HepG2 (cell line): Measurements from ENCODE around the gene MAN1A1. TPM values are rescaled to one million over a fixed set of nuclear protein-coding genes. Genes with fewer than 3 reads are reported as not detected.

Experiments
- ARNT ChIP-seq: fragments of 450-650 bp; IDR thresholded peaks from 2 replicates; pipeline ENCODE4 v1.6.1; 2017
- ASH2L ChIP-seq: fragments of 300-600, 200-600 bp; sonication (generic); IDR thresholded peaks from 2 replicates; pipeline ENCODE4 v1.7.0; 2017; ENCODE audit warnings: low read depth, mild to moderate bottlenecking, moderate library complexity, mixed read lengths, low read length; ENCODE audit not compliant: insufficient read length
- ISX ChIP-seq: sonication (generic); formaldehyde crosslinking; conservative IDR thresholded peaks from 2 replicates; pipeline ENCODE4 v1.5.0; 2020; ENCODE audit warnings: missing genetic modification reagents
- KAT2B ChIP-seq: fragments of 150-350 bp; IDR thresholded peaks from 2 replicates; pipeline ENCODE4 v1.6.1; 2014; ENCODE audit warnings: low read depth, low read length, borderline replicate concordance
- KLF16 ChIP-seq, 2 experiments: sonication (generic) in 1 of 2; formaldehyde crosslinking in 1 of 2; IDR thresholded peaks; 2 replicates each; pipeline versions ENCODE4 v1.6.1 to v1.8.0; 2016 to 2023; ENCODE audit warnings: missing genetic modification reagents in 2 of 2, missing compliant biosample characterization in 1 of 2
- MED1 ChIP-seq: sonication (generic); formaldehyde crosslinking; IDR thresholded peaks from 2 replicates; pipeline ENCODE4 v1.4.0; 2020; ENCODE audit warnings: missing genetic modification reagents
- MEIS1 ChIP-seq: sonication (generic); formaldehyde crosslinking; IDR thresholded peaks from 2 replicates; pipeline ENCODE4 v1.9.0; 2021; ENCODE audit warnings: mild to moderate bottlenecking, missing genetic modification reagents, moderate library complexity, borderline replicate concordance
- NR3C1 ChIP-seq: sonication (generic); formaldehyde crosslinking; IDR thresholded peaks from 2 replicates; pipeline ENCODE4 v1.4.0; 2020; ENCODE audit warnings: missing genetic modification reagents
- TERF1 ChIP-seq: sonication (generic); formaldehyde crosslinking; IDR thresholded peaks from 2 replicates; pipeline ENCODE4 v1.8.0; 2022; ENCODE audit warnings: mild to moderate bottlenecking, missing genetic modification reagents, moderate library complexity
- XRCC5 ChIP-seq: fragments of 200-400 bp; formaldehyde crosslinking; optimal IDR thresholded peaks from 2 replicates; pipeline ENCODE3; 2017; ENCODE audit warnings: mild to moderate bottlenecking, low read length
- ZBTB7A ChIP-seq: sonication (generic); formaldehyde crosslinking; IDR thresholded peaks from 2 replicates; pipeline ENCODE4 v1.8.0; 2022; ENCODE audit warnings: mild to moderate bottlenecking, missing genetic modification reagents
- ZMYM4 ChIP-seq: sonication (generic); formaldehyde crosslinking; IDR thresholded peaks from 2 replicates; pipeline ENCODE4 v1.8.1; 2023; ENCODE audit warnings: mild to moderate bottlenecking, missing genetic modification reagents
- ZNF24 ChIP-seq: fragments of 450-650 bp; IDR thresholded peaks from 2 replicates; pipeline ENCODE4 v1.6.1; 2017; ENCODE audit warnings: antibody characterized with exemption, mild to moderate bottlenecking
- ZNF407 ChIP-seq: sonication (generic); formaldehyde crosslinking; IDR thresholded peaks from one replicate; pipeline ENCODE4 v1.5.1; 2020; ENCODE audit warnings: mild to moderate bottlenecking, missing genetic modification reagents; ENCODE audit errors: not compliant biosample characterization
- ZNF451 ChIP-seq: sonication (generic); formaldehyde crosslinking; IDR thresholded peaks from 2 replicates; pipeline ENCODE4 v1.5.0; 2020; ENCODE audit warnings: mild to moderate bottlenecking, missing genetic modification reagents
- ZNF746 ChIP-seq: sonication (generic); formaldehyde crosslinking; IDR thresholded peaks from 2 replicates; pipeline ENCODE4 v1.8.0; 2022; ENCODE audit warnings: mild to moderate bottlenecking, missing genetic modification reagents
- polyA plus RNA-seq, 8 experiments: library from polyadenylated mRNA; depleted of rRNA in 3 of 8; stranded (reverse) in 7 of 8; unstranded in 1 of 8; fragments of >200 nt; fragmentation: Illumina TruSeq in 4 of 8; extraction: Trizol in 4 of 8; gene quantifications; 2 replicates each; pipeline versions ENCODE4 v1.2.1 to v1.2.3, GENCODE V29; 2011 to 2016; ENCODE audit warnings: low read depth in 4 of 8, missing spikeins in 1 of 8, mixed read lengths in 1 of 8; ENCODE audit not compliant: insufficient read depth in 1 of 8
- total RNA-seq, 5 experiments: library from RNA; depleted of rRNA; stranded (reverse); fragments of >200 nt; fragmentation: Illumina TruSeq; extraction: Trizol; gene quantifications; 2 replicates each; pipeline ENCODE4 v1.2.3, GENCODE V29; 2016; ENCODE audit warnings: low read depth in 1 of 5
- TF ChIP-seq, protein P1 (sequence below): sonication (generic); formaldehyde crosslinking; conservative IDR thresholded peaks from 2 replicates; pipeline ENCODE4 v1.4.0; 2020; ENCODE audit warnings: missing genetic modification reagents
- TF ChIP-seq, protein P2 (sequence below): sonication (generic); formaldehyde crosslinking; IDR thresholded peaks from 2 replicates; pipeline ENCODE4 v1.4.0; 2020; ENCODE audit warnings: low read depth, mild to moderate bottlenecking, missing genetic modification reagents

Gene MAN1A1
- total and polyA plus RNA-seq, 2 of the 13 experiments (the other 11 are each of a cell fraction or from before 2014, with no cell fraction given): 156 to 236 TPM

DNA sequence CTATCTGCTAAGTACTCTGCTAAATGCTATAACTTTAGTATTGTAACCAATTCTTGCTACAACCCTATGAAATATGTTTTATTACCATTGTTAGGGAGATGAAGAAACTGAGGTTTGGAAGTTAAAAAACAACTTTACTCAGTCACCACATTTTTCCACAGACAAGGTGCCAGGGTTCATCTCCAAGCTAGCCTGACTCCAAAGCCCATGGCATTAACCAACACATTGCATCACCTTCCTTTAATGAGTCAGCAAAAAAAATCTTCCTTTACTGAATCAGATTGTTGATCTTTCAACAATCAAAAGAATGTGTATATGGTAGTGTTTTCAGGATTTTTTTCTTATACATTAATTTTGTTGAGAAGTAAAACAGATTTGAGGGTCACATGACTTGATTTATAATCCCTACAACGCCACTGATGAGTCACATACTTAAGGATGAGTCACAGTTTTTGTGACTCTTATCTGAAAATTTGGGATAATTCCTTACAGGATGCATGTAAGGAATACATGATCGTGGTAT, 41.5 kb downstream of the MAN1A1 start (continued):
- TF ChIP-seq ARNT (no peak), ZMYM4 (CRISPR knock-in tag) (peak; percentile 68; the same call in 1 of the 2 replicates), ISX (CRISPR knock-in tag) (no peak), NR3C1 (CRISPR knock-in tag) (no peak), KLF16 (CRISPR knock-in tag; IDR thresholded peaks at IDR 0.05) (peak in 1 of 2 experiments; percentile 80; a peak in 1 of 4 replicates), ZNF746 (no peak), ZNF407 (no peak), ZNF451 (no peak), ZNF24 (0 out of 2 replicates have a peak, but pooled peaks have one; percentile 29), KAT2B (no peak), ASH2L (peak; percentile 57), MED1 (peak; percentile 82), XRCC5 (no peak), TERF1 (CRISPR knock-in tag) (no peak), ZBTB7A (CRISPR knock-in tag) (no peak), MEIS1 (no peak)
- TF ChIP-seq, protein P1, sequence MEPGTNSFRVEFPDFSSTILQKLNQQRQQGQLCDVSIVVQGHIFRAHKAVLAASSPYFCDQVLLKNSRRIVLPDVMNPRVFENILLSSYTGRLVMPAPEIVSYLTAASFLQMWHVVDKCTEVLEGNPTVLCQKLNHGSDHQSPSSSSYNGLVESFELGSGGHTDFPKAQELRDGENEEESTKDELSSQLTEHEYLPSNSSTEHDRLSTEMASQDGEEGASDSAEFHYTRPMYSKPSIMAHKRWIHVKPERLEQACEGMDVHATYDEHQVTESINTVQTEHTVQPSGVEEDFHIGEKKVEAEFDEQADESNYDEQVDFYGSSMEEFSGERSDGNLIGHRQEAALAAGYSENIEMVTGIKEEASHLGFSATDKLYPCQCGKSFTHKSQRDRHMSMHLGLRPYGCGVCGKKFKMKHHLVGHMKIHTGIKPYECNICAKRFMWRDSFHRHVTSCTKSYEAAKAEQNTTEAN (CRISPR knock-in tag): no peak
- TF ChIP-seq, protein P2, sequence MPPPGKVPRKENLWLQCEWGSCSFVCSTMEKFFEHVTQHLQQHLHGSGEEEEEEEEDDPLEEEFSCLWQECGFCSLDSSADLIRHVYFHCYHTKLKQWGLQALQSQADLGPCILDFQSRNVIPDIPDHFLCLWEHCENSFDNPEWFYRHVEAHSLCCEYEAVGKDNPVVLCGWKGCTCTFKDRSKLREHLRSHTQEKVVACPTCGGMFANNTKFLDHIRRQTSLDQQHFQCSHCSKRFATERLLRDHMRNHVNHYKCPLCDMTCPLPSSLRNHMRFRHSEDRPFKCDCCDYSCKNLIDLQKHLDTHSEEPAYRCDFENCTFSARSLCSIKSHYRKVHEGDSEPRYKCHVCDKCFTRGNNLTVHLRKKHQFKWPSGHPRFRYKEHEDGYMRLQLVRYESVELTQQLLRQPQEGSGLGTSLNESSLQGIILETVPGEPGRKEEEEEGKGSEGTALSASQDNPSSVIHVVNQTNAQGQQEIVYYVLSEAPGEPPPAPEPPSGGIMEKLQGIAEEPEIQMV (CRISPR knock-in tag): no peak
